HepG2 (cell line): ENCODE results near the gene LCN12. TPM values are rescaled to one million over a fixed set of nuclear protein-coding genes. Genes with fewer than 3 reads are reported as not detected.

Source experiments
- CAMTA2 ChIP-seq: sonication (generic); formaldehyde crosslinking; IDR thresholded peaks from 2 replicates; pipeline ENCODE4 v1.4.0; 2020; ENCODE audit warnings: mild to moderate bottlenecking, missing genetic modification reagents, borderline replicate concordance
- CHD4 ChIP-seq: fragments of 200-600 bp; sonication (generic); IDR thresholded peaks from 2 replicates; pipeline ENCODE4 v1.7.0; 2017; ENCODE audit warnings: mild to moderate bottlenecking, low read length, borderline replicate concordance
- CREB1 ChIP-seq, 2 experiments: fragments of 450-650 bp in 1 of 2; IDR thresholded peaks; 2 replicates each; pipeline ENCODE4 v1.6.1; 2016 to 2017; ENCODE audit warnings: control low read depth in 1 of 2, mild to moderate bottlenecking in 1 of 2, missing compliant biosample characterization in 1 of 2, missing genetic modification characterization in 1 of 2
- ETV5 ChIP-seq: IDR thresholded peaks from 2 replicates; pipeline ENCODE4 v1.6.1; 2018; ENCODE audit warnings: missing biosample characterization, missing genetic modification reagents, inconsistent platforms, borderline replicate concordance
- FOXC1 ChIP-seq: sonication (generic); formaldehyde crosslinking; IDR thresholded peaks from 2 replicates; pipeline ENCODE4 v1.8.0; 2022; ENCODE audit warnings: mild to moderate bottlenecking, missing genetic modification reagents, borderline replicate concordance
- KMT2B ChIP-seq: IDR thresholded peaks from 2 replicates; pipeline ENCODE4 v1.6.1; 2016; ENCODE audit warnings: missing genetic modification reagents, missing compliant biosample characterization
- MAF1 ChIP-seq: sonication (generic); formaldehyde crosslinking; IDR thresholded peaks from 2 replicates; pipeline ENCODE4 v1.5.0; 2020; ENCODE audit warnings: missing genetic modification reagents, borderline replicate concordance
- NRL ChIP-seq: sonication (generic); formaldehyde crosslinking; IDR thresholded peaks from 2 replicates; pipeline ENCODE4 v1.5.0; 2020; ENCODE audit warnings: missing genetic modification reagents, mild to moderate bottlenecking, moderate library complexity, borderline replicate concordance
- POGZ ChIP-seq: sonication (generic); formaldehyde crosslinking; IDR thresholded peaks from 2 replicates; pipeline ENCODE4 v1.4.0; 2020; ENCODE audit warnings: mild to moderate bottlenecking, missing genetic modification reagents
- RARA ChIP-seq: IDR thresholded peaks from 2 replicates; pipeline ENCODE4 v1.6.1; 2016; ENCODE audit warnings: missing genetic modification reagents, missing compliant biosample characterization
- RELA ChIP-seq: sonication (generic); formaldehyde crosslinking; IDR thresholded peaks from 2 replicates; pipeline ENCODE4 v1.4.0; 2020; ENCODE audit warnings: missing genetic modification reagents
- RXRA ChIP-seq: sonication (generic); formaldehyde crosslinking; IDR thresholded peaks from 2 replicates; pipeline ENCODE4 v1.5.1; 2020; ENCODE audit warnings: missing genetic modification reagents
- TAF1 ChIP-seq: sonication (generic); formaldehyde crosslinking; IDR thresholded peaks from 2 replicates; pipeline ENCODE4 v1.4.0; 2020; ENCODE audit warnings: missing genetic modification reagents
- WIZ ChIP-seq: sonication (generic); formaldehyde crosslinking; IDR thresholded peaks from 2 replicates; pipeline ENCODE4 v1.5.1; 2020; ENCODE audit warnings: mild to moderate bottlenecking, missing genetic modification reagents
- ZBTB42 ChIP-seq: sonication (generic); formaldehyde crosslinking; IDR thresholded peaks from 2 replicates; pipeline ENCODE4 v1.5.0; 2020; ENCODE audit warnings: mild to moderate bottlenecking, missing genetic modification reagents
- ZFX ChIP-seq: sonication (generic); formaldehyde crosslinking; IDR thresholded peaks from 2 replicates; pipeline ENCODE4 v1.4.0; 2020; ENCODE audit warnings: mild to moderate bottlenecking, low read depth, missing genetic modification reagents, moderate library complexity
- ZNF143 ChIP-seq: sonication (generic); formaldehyde crosslinking; IDR thresholded peaks from 2 replicates; pipeline ENCODE4 v1.4.0; 2020; ENCODE audit warnings: missing genetic modification reagents
- ZNF337 ChIP-seq: sonication (generic); formaldehyde crosslinking; IDR thresholded peaks from 2 replicates; pipeline ENCODE4 v1.5.1; 2020; ENCODE audit warnings: missing genetic modification reagents, low read depth, mild to moderate bottlenecking, borderline replicate concordance
- ZNF354B ChIP-seq: sonication (generic); formaldehyde crosslinking; IDR thresholded peaks from 2 replicates; pipeline ENCODE4 v1.8.0; 2022; ENCODE audit warnings: mild to moderate bottlenecking, missing genetic modification reagents
- ZNF609 ChIP-seq: sonication (generic); formaldehyde crosslinking; IDR thresholded peaks from 2 replicates; pipeline ENCODE4 v1.4.0; 2020; ENCODE audit warnings: mild to moderate bottlenecking, missing genetic modification reagents, borderline replicate concordance
- ZNF747 ChIP-seq: sonication (generic); formaldehyde crosslinking; IDR thresholded peaks from 2 replicates; pipeline ENCODE4 v1.8.1; 2023; ENCODE audit warnings: missing genetic modification reagents, mild to moderate bottlenecking, borderline replicate concordance
- ZNF761 ChIP-seq: sonication (generic); formaldehyde crosslinking; conservative IDR thresholded peaks from 2 replicates; pipeline ENCODE4 v1.4.0; 2020; ENCODE audit warnings: mild to moderate bottlenecking, missing genetic modification reagents
- ZNF790 ChIP-seq: sonication (generic); formaldehyde crosslinking; IDR thresholded peaks from 2 replicates; pipeline ENCODE4 v1.8.0; 2022; ENCODE audit warnings: missing genetic modification reagents, mild to moderate bottlenecking, borderline replicate concordance
- ZNF841 ChIP-seq: sonication (generic); formaldehyde crosslinking; IDR thresholded peaks from 2 replicates; pipeline ENCODE4 v1.8.1; 2023; ENCODE audit warnings: missing genetic modification reagents, borderline replicate concordance
- polyA plus RNA-seq, 8 experiments: library from polyadenylated mRNA; depleted of rRNA in 3 of 8; stranded (reverse) in 7 of 8; unstranded in 1 of 8; fragments of >200 nt; fragmentation: Illumina TruSeq in 4 of 8; extraction: Trizol in 4 of 8; gene quantifications; 2 replicates each; pipeline versions ENCODE4 v1.2.1 to v1.2.3, GENCODE V29; 2011 to 2016; ENCODE audit warnings: low read depth in 4 of 8, missing spikeins in 1 of 8, mixed read lengths in 1 of 8; ENCODE audit not compliant: insufficient read depth in 1 of 8
- total RNA-seq, 5 experiments: library from RNA; depleted of rRNA; stranded (reverse); fragments of >200 nt; fragmentation: Illumina TruSeq; extraction: Trizol; gene quantifications; 2 replicates each; pipeline ENCODE4 v1.2.3, GENCODE V29; 2016; ENCODE audit warnings: low read depth in 1 of 5

LCN12 gene
- total and polyA plus RNA-seq, 2 of the 13 experiments (the other 11 are each of a cell fraction or from before 2014, with no cell fraction given): 3.4 to 6.9 TPM

- 0 out of 2 replicates have a peak, but pooled peaks have one; percentile 25 for TF ChIP-seq ZNF790 (CRISPR knock-in tag)
- no peak for TF ChIP-seq TAF1 (CRISPR knock-in tag)
- TF ChIP-seq ZNF747 (CRISPR knock-in tag): no peak
- no peak for TF ChIP-seq ZNF143
- no peak for TF ChIP-seq ZNF761 (CRISPR knock-in tag)
- TF ChIP-seq NRL (CRISPR knock-in tag): 0 out of 2 replicates have a peak, but pooled peaks have one; percentile 34
- no peak for TF ChIP-seq FOXC1 (CRISPR knock-in tag)
- TF ChIP-seq CAMTA2 (CRISPR knock-in tag): no peak
- TF ChIP-seq RELA (CRISPR knock-in tag): no peak
- peak; percentile 76; the same call in 1 of the 2 replicates for TF ChIP-seq WIZ (CRISPR knock-in tag)
- TF ChIP-seq CREB1 (IDR thresholded peaks at IDR 0.05): no peak
- no peak for TF ChIP-seq CREB1 (CRISPR knock-in tag; IDR thresholded peaks at IDR 0.05)
- no peak for TF ChIP-seq CHD4
- peak; percentile 31 for TF ChIP-seq ZFX (CRISPR knock-in tag)
- 0 out of 2 replicates have a peak, but pooled peaks have one; percentile 28 for TF ChIP-seq RXRA
- no peak for TF ChIP-seq ETV5 (CRISPR knock-in tag)
- TF ChIP-seq ZNF337 (CRISPR knock-in tag): no peak
- no peak for TF ChIP-seq POGZ (CRISPR knock-in tag)
- TF ChIP-seq MAF1 (CRISPR knock-in tag): no peak
- no peak for TF ChIP-seq ZBTB42 (CRISPR knock-in tag)
- no peak for TF ChIP-seq ZNF609
- TF ChIP-seq ZNF841 (CRISPR knock-in tag): no peak
- 0 out of 2 replicates have a peak, but pooled peaks have one; percentile 9 for TF ChIP-seq RARA (CRISPR knock-in tag)
- no peak for TF ChIP-seq KMT2B (CRISPR knock-in tag)
- TF ChIP-seq ZNF354B: no peak
These were observed 8.5 kb upstream of the LCN12 start (continued) for GRCh38 chr9:136943291-136944211.
